SK-N-SH treated with all-trans-retinoic acid at 6 μM for 48 hours (cell line): ENCODE data around the gene PCA3.

Source experiments
- ISL1 ChIP-seq: fragments of 250-450 bp; sonication (Bioruptor Pico); IDR thresholded peaks from 2 replicates; pipeline ENCODE4 v2.1.2; 2022; ENCODE audit warnings: mild to moderate bottlenecking, moderate library complexity
- SNAI2 ChIP-seq: fragments of 250-450 bp; sonication (Bioruptor Pico); IDR thresholded peaks from 2 replicates; pipeline ENCODE4 v1.5.0; 2020; ENCODE audit warnings: mild to moderate bottlenecking, moderate library complexity
- TF ChIP-seq, protein P1 (sequence below): fragments of 250-450 bp; sonication (Bioruptor Pico); IDR thresholded peaks from 2 replicates; pipeline ENCODE4 v1.8.0; 2021; ENCODE audit warnings: low read depth, mild to moderate bottlenecking, moderate library complexity, borderline replicate concordance
- TF ChIP-seq, protein P2 (sequence below): fragments of 250-450 bp; sonication (Bioruptor Pico); IDR thresholded peaks from 2 replicates; pipeline ENCODE4 v1.5.0; 2020; ENCODE audit warnings: mild to moderate bottlenecking, moderate library complexity

DNA sequence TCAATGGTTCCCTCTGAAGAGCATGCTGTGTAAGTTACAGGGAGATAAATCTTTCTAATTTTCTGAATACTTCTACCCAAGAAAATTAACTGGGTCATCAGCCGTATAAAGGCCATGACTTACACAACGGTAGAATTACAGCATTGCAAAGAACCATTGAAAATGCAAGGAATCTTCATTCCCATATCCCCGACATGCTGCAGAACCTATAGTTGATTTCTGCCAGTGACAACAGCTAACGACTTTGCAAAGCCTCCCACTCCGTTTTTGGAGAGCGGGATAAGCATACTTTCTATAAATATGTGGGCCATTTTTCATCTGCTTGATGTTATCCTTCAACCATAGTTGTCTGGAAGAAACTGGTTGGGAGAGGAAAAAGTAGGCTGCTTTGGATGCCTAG is 56.2 kb downstream of the PCA3 start:
- TF ChIP-seq, protein P1, sequence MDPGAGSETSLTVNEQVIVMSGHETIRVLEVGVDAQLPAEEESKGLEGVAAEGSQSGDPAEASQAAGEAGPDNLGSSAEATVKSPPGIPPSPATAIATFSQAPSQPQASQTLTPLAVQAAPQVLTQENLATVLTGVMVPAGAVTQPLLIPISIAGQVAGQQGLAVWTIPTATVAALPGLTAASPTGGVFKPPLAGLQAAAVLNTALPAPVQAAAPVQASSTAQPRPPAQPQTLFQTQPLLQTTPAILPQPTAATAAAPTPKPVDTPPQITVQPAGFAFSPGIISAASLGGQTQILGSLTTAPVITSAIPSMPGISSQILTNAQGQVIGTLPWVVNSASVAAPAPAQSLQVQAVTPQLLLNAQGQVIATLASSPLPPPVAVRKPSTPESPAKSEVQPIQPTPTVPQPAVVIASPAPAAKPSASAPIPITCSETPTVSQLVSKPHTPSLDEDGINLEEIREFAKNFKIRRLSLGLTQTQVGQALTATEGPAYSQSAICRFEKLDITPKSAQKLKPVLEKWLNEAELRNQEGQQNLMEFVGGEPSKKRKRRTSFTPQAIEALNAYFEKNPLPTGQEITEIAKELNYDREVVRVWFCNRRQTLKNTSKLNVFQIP (CRISPR knock-in tag): no peak
- TF ChIP-seq SNAI2 (no peak), ISL1 (no peak)
- TF ChIP-seq, protein P2, sequence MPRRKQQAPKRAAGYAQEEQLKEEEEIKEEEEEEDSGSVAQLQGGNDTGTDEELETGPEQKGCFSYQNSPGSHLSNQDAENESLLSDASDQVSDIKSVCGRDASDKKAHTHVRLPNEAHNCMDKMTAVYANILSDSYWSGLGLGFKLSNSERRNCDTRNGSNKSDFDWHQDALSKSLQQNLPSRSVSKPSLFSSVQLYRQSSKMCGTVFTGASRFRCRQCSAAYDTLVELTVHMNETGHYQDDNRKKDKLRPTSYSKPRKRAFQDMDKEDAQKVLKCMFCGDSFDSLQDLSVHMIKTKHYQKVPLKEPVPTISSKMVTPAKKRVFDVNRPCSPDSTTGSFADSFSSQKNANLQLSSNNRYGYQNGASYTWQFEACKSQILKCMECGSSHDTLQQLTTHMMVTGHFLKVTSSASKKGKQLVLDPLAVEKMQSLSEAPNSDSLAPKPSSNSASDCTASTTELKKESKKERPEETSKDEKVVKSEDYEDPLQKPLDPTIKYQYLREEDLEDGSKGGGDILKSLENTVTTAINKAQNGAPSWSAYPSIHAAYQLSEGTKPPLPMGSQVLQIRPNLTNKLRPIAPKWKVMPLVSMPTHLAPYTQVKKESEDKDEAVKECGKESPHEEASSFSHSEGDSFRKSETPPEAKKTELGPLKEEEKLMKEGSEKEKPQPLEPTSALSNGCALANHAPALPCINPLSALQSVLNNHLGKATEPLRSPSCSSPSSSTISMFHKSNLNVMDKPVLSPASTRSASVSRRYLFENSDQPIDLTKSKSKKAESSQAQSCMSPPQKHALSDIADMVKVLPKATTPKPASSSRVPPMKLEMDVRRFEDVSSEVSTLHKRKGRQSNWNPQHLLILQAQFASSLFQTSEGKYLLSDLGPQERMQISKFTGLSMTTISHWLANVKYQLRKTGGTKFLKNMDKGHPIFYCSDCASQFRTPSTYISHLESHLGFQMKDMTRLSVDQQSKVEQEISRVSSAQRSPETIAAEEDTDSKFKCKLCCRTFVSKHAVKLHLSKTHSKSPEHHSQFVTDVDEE: no peak
